Ascending aorta (tissue), 2 donors: ENCODE data around the gene MLYCD. TPM values are rescaled to one million over a fixed set of nuclear protein-coding genes. Genes with fewer than 3 reads are reported as not detected.
"Not testable (repeated sequence)": the region's sequence is repeated elsewhere in the genome, so short reads cannot be mapped to it uniquely, and the experiment has no call there.

ENCODE experiments used
- DNase-seq, 2 donors: peaks; one replicate each; pipeline ENCODE4 v3.0.0-alpha.2; 2019; ENCODE audit warnings: low spot score in 2 of 2
- H3K27ac ChIP-seq, 2 donors: fragments of 200-600 bp; sonication (generic); one replicate each; pipeline ENCODE4 v1.5.1; 2016 to 2017; ENCODE audit warnings: mild to moderate bottlenecking in 1 of 2
- H3K27me3 ChIP-seq: fragments of 200-600 bp; sonication (generic); one replicate; pipeline ENCODE4 v1.5.1; 2017
- H3K36me3 ChIP-seq, 2 donors: fragments of 200-600 bp; sonication (generic); one replicate each; pipeline ENCODE4 v1.5.1; 2016
- H3K4me1 ChIP-seq, 2 donors: fragments of 200-600 bp; sonication (generic); one replicate each; pipeline ENCODE4 v1.5.1; 2016 to 2017; ENCODE audit warnings: mild to moderate bottlenecking in 1 of 2
- H3K4me3 ChIP-seq, 2 donors: fragments of 200-600 bp; sonication (generic); one replicate each; pipeline ENCODE4 v1.5.1; 2016 to 2017; ENCODE audit warnings: mild to moderate bottlenecking in 1 of 2
- H3K9me3 ChIP-seq, 2 donors: fragments of 200-600 bp; sonication (generic); one replicate each; pipeline ENCODE4 v1.5.1; 2016
- intact Hi-C: fragments of 100-400 bp; cut with DNase I; formaldehyde crosslinking; loops from one replicate; pipeline ENCODE4 v1.15.1; 2023
- total RNA-seq: library from RNA; depleted of rRNA; stranded (reverse); fragments of >200 nt; gene quantifications from one replicate; pipeline ENCODE4 v1.1.0, GENCODE V29; 2016
- TF ChIP-seq, protein P1 (sequence below), 3 experiments: fragments of 200-600 bp in 2 of 3; fragments of 450-650 bp in 1 of 3; sonication (generic) in 2 of 3; IDR thresholded peaks; one replicate each; pipeline ENCODE4 v1.5.1; 2016 to 2019; ENCODE audit warnings: antibody characterized with exemption in 3 of 3, mild to moderate bottlenecking in 1 of 3, moderate library complexity in 1 of 3

MLYCD gene
- total RNA-seq, 1 donor from 2014 or later, result 13.4 TPM

GRCh38 chr16:83946781-83947566 is 48.1 kb downstream of the MLYCD start:
- Histone ChIP-seq H3K27me3 (no peaks in the 10 kb centered on the region), H3K9me3 (no peaks in the 10 kb centered on the region), H3K4me3 (no peak overlapping the region), H3K4me1 (no peaks in the 10 kb centered on the region), H3K36me3 (no peaks in the 10 kb centered on the region), H3K27ac (no peak overlapping the region)
- DNase-seq, result no peak
- intact Hi-C loops, result no loop called here
- TF ChIP-seq, protein P1, sequence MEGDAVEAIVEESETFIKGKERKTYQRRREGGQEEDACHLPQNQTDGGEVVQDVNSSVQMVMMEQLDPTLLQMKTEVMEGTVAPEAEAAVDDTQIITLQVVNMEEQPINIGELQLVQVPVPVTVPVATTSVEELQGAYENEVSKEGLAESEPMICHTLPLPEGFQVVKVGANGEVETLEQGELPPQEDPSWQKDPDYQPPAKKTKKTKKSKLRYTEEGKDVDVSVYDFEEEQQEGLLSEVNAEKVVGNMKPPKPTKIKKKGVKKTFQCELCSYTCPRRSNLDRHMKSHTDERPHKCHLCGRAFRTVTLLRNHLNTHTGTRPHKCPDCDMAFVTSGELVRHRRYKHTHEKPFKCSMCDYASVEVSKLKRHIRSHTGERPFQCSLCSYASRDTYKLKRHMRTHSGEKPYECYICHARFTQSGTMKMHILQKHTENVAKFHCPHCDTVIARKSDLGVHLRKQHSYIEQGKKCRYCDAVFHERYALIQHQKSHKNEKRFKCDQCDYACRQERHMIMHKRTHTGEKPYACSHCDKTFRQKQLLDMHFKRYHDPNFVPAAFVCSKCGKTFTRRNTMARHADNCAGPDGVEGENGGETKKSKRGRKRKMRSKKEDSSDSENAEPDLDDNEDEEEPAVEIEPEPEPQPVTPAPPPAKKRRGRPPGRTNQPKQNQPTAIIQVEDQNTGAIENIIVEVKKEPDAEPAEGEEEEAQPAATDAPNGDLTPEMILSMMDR (IDR thresholded peaks at IDR 0.05), result no peak

DNA sequence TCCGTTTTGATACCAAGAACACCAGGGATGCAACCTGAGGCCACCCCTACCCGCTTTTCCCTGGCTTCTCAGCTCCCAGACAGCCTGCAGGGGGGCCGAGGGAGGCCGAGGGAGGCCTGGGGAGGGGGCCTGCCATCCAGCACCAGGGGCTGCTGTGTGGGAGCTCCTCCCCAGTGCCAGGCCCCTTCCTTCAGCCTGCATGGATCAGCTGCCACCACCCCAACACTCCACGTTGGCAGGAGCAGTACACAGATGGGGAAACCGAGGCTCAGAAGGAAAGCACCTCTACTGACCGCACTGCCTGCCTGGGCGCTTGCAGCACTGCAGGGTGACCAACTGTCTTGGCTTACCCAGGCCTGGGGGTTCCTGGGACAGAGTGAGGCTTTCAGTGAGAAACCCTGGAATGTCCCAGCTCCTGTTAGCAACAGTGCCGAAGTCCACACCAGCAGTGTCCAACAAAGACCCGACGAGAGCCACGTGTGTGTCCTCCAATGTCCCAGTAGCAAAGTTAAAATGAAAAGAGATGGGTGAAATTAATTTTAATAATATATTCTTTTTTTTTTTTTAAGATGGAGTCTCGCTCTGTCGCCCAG is 48.8 kb downstream of the MLYCD start:
- DNase-seq, result no peak
- TF ChIP-seq, protein P1 (IDR thresholded peaks at IDR 0.05), result no peak
- Histone ChIP-seq H3K9me3 (no peaks in the 10 kb centered on the region), H3K4me3 (no peak overlapping the region), H3K27me3 (no peaks in the 10 kb centered on the region), H3K36me3 (no peaks in the 10 kb centered on the region), H3K4me1 (peaks cover 0 to 6% of the 10 kb centered on the region in 2 donors), H3K27ac (no peak overlapping the region)
- intact Hi-C loops, result no loop called here

GRCh38 chr16:83948914-83949723 is 50.2 kb downstream of the MLYCD start:
- H3K9me3 ChIP-seq, result no peaks in the 10 kb centered on the region
- intact Hi-C loops, result no loop called here
- TF ChIP-seq, protein P1 (IDR thresholded peaks at IDR 0.05), result no peak
- DNase-seq, result no peak
- no peaks in the 10 kb centered on the region for H3K36me3 ChIP-seq
- no peak overlapping the region for H3K27ac ChIP-seq
- H3K4me3 ChIP-seq, result no peak overlapping the region
- peaks cover 4 to 12% of the 10 kb centered on the region in 2 donors for H3K4me1 ChIP-seq
- H3K27me3 ChIP-seq, result no peaks in the 10 kb centered on the region

GRCh38 chr16:83949724-83950001 is 50.7 kb downstream of the MLYCD start:
- TF ChIP-seq, protein P1 (IDR thresholded peaks at IDR 0.05), result no peak
- H3K36me3 ChIP-seq, result no peaks in the 10 kb centered on the region
- no peak overlapping the region for H3K27ac ChIP-seq
- H3K4me1 ChIP-seq, result peaks cover 5 to 14% of the 10 kb centered on the region in 2 donors
- intact Hi-C loops, result loop anchor here (5.0 to 10.0 kb wide), 2 partner anchors 228 to 235 kb away; no protein-coding TSS in a partner anchor
- H3K4me3 ChIP-seq, result no peak overlapping the region
- no peaks in the 10 kb centered on the region for H3K27me3 ChIP-seq
- no peaks in the 10 kb centered on the region for H3K9me3 ChIP-seq
- DNase-seq, result no peak

- not testable (repeated sequence) for H3K27ac ChIP-seq, DNase-seq, H3K9me3 ChIP-seq, H3K36me3 ChIP-seq, H3K4me3 ChIP-seq, H3K27me3 ChIP-seq
- intact Hi-C loops, result loop anchor here (5.0 to 10.0 kb wide), 2 partner anchors 226 to 236 kb away; no protein-coding TSS in a partner anchor
- H3K4me1 ChIP-seq, result peaks cover 8 to 22% of the 10 kb centered on the region in 2 donors
Measured at GRCh38 chr16:83950862-83951399, 52.0 kb downstream of the MLYCD start.
